HG03095 (cell line): Measurements from ENCODE around the gene HBZ.
"Not testable (repeated sequence)": the region's sequence is repeated elsewhere in the genome, so short reads cannot be mapped to it uniquely, and the experiment has no call there.

ENCODE experiments used
- ATAC-seq: cut with Tn5 transposase; IDR thresholded peaks from one replicate; pipeline ENCODE4 v1.9.1; 2021; ENCODE audit warnings: moderate library complexity; ENCODE audit not compliant: unreplicated experiment

The HBZ gene

DNA sequence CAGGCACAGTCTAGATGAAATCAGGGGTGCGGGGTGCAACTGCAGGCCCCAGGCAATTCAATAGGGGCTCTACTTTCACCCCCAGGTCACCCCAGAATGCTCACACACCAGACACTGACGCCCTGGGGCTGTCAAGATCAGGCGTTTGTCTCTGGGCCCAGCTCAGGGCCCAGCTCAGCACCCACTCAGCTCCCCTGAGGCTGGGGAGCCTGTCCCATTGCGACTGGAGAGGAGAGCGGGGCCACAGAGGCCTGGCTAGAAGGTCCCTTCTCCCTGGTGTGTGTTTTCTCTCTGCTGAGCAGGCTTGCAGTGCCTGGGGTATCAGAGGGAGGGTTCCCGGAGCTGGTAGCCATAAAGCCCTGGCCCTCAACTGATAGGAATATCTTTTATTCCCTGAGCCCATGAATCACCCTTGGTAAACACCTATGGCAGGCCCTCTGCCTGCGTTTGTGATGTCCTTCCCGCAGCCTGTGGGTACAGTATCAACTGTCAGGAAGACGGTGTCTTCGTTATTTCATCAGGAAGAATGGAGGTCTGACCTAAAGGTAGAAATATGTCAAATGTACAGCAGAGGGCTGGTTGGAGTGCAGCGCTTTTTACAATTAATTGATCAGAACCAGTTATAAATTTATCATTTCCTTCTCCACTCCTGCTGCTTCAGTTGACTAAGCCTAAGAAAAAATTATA, 25.7 kb downstream of the HBZ start:
- no peak for ATAC-seq

DNA sequence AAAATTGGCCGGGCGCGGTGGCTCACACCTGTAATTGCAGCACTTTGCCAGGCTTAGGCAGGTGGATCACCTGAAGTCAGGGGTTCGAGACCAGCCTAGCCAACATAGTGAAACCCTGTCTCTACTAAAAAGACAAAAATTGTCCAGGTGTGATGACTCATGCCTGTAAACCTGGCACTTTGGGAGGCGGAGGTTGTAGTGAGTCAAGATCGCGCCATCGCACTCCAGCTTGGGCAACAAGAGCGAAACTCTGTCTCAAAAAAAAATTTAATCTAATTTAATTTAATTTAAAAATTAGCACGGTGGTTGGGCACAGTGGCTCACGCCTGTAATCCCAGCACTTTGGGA, 26.2 kb downstream of the HBZ start:
- ATAC-seq = no peak

DNA sequence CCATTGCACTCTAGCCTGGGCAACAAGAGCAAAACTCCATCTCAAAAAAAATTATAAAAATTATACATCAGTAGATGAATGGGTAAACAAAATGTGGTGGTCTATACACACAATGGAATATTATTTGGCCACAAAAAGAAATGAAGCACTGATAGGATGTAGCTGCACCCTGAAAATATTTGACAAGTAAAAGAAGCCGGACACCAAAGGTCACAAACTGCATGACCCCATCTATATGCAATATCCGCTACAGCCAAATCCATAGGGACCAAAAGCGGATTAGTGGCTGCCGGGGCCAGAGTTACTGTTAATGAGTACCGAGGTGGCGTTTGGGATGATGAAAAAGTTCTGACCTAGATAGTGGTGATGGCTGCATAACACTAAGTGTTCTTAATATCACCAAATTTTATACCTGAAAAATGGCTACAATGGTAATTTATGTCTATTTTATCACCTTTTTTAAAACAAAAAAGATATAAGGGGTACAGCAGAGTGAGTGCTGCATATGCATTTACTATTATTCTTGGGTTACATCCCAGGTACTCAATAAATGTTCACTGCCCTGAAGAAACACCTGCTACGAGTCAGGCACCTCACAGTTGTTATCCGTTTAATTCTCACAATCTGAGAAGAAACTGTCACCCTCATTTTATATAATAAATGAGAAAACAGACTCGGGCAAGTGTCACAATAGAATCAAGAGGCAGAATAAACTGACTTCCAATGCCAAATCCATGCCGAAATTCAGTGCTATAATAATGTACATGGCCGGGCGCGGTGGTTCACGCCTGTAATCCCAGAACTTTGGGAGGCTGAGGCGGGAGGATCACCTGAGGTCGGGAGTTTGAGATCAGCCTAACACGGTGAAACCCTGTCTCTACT, 27.0 kb downstream of the HBZ start:
- ATAC-seq = no peak

GRCh38 chr16:180101-180675, 27.7 kb downstream of the HBZ start, which contains the start of gene HBQ1:
TSS of gene HBQ1 (plus strand) at chr16:180459. CDS start at chr16:180487, 28 bp downstream.
- no peak for ATAC-seq

DNA sequence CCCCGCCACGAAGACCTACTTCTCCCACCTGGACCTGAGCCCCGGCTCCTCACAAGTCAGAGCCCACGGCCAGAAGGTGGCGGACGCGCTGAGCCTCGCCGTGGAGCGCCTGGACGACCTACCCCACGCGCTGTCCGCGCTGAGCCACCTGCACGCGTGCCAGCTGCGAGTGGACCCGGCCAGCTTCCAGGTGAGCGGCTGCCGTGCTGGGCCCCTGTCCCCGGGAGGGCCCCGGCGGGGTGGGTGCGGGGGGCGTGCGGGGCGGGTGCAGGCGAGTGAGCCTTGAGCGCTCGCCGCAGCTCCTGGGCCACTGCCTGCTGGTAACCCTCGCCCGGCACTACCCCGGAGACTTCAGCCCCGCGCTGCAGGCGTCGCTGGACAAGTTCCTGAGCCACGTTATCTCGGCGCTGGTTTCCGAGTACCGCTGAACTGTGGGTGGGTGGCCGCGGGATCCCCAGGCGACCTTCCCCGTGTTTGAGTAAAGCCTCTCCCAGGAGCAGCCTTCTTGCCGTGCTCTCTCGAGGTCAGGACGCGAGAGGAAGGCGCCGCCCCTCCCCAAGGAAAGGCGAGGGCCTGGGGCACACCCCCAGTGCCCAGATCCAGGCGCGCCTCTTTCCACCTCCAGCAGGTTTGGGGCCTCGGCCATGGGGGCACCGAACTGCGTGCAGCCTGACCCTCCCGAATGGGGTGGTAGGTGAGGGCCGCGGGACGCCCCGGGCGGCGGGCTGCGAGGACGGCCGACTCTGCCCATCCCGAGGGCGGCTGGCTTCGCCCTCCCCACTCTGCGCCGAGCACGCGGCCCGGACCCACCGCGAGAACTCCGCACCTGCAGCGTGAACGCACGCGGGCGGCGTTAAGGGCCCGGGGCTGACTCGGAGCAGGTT, 28.5 kb downstream of the HBZ start:
- ATAC-seq = no peak

- ATAC-seq = no peak
Measured at GRCh38 chr16:181565-182021, 29.1 kb downstream of the HBZ start.

GRCh38 chr16:183005-183404, 30.6 kb downstream of the HBZ start:
- ATAC-seq = no peak

DNA sequence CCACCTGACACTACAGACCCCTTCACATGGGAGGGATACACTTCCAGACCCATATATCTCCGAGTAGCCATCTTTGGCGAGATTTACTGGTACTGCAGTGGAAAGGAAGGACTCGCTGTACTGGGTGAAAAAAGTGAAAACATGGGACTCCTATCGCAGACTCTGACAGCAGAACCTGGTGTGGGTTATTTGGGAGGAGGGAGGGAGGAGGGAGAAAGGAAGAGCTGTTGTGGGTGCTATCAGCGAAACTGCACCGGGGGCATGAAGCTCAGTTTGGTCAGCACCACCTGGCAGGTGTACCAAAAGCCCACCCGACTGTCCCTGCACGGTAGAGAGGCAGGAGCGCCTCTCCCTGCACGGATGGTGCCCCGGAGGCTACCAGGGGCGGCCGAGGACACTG, 32.8 kb downstream of the HBZ start:
- no peak for ATAC-seq

DNA sequence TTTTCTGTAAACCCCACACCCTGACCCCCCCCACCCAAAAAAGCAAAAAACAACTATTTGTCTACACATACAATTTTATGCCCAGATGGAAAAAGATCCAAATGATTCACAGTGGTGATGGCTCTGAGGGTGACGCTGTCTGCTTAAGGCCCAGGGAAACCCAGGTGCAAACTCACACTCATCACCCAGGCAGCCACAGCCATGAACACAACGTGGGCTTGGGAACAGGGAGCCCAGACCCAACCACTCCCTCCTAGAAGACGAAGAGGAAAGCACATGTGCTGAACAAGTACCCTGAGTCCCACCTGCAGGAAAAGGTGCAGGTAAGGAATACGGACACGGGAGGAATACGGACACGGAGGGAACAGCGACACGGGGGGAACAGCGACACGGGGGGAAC, 33.2 kb downstream of the HBZ start:
- ATAC-seq = no peak

- ATAC-seq = no peak
Measured at GRCh38 chr16:187330-187729, 34.9 kb downstream of the HBZ start.

GRCh38 chr16:188674-189073, 36.2 kb downstream of the HBZ start:
- no peak for ATAC-seq

- ATAC-seq = no peak
Measured at GRCh38 chr16:189604-190186, 37.3 kb downstream of the HBZ start.

DNA sequence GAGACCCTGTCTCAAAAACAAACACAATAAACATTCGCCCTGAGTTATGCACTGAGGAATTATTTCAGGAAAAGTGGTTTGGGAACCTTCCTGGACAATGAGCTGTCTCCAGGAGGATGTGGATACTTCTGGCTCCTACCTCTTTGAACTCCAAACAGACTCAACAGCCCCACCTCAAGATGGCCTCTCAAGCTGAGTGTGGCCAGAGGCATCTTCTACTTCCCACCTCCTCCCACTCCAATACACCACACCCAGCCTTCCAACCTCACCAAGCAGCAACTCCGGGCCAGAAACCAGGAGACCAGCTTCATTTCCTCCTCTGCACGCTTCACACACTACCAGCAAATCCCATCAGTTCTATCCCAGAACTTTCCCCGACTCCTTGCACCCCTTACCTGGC, 39.4 kb downstream of the HBZ start:
- no peak for ATAC-seq

DNA sequence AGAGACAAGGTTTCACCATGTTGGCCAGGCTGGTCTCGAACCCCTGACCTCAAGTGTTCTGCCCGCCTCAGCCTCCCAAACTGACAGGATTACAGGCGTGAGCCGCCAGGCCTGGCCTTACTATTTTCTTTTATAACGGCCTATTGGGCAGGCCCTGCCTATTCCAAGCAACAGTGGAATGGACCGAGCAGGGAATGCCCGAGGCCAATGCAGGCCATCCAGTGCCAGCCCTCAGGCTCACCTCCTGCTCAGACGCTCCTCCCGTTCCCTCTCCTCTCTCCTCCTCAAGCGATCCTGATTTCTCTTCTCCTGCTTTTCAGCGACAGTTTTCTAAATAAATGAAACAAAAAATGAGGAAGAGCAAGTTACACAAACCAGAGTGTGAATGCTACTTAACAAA, 40.2 kb downstream of the HBZ start:
- no peak for ATAC-seq

GRCh38 chr16:193441-193840, 41.0 kb downstream of the HBZ start:
- no peak for ATAC-seq

DNA sequence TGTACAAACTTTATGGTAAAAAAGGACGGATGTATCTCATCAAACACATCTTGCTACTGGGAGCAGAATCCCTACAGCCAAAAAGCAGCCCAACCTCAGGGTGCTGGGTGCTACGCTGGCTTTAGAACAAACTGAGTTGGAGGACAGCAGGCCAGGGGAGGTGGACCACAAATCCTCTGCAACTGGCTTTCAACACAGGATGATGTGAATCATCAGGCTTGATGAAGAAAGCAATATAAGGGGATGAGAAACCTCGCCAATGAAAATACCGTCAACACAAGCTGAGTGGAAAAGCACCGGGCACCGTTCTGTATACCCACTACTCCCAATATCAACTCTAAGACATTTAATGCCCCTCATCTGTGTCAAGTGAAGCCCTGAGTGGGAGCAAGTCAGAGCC, 42.1 kb downstream of the HBZ start:
- ATAC-seq = no peak

DNA sequence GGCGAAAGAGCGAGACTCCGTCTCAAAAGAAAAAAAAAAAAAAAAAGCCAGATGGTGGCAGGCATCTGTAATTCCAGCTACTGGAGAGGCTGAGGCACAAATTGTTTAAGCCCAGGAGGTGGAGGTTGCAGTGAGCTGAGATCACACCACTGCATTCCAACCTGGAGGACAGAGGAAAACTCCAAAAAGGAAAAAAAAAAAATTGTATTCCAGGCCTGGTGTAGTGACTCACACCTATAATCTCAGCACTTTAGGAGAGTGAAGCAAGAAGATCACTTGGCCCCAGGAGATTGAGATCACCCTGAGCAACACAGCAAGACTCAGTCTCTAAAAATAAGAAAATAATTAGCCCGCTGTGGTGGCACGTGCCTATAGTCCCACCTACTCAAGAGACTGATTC, 47.9 kb downstream of the HBZ start:
- no peak for ATAC-seq

DNA sequence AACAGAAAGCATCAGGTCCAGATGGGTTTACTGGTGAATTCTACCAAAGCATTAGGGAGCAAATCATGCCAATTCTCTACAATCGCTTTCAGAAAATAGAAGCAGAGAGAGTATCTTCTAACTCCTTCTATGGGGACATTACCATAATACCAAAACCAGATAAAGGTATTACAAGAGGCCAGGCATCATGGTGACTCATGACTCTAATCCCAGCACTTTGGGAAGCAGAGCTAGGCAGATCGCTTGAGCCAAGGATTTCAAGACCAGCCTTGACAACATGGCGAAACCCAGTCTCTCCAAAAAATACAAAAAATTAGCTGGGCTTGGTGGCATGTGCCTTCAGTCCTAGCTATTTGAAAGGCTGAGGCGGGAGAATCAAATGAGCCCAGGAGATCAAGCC, 50.8 kb downstream of the HBZ start:
- no peak for ATAC-seq

- not testable (repeated sequence) for ATAC-seq
Measured at GRCh38 chr16:204046-204445, 51.6 kb downstream of the HBZ start.
